Mesenteric fat pad (tissue), 1 donor: ENCODE results near the gene RBM23. TPM values are rescaled to one million over a fixed set of nuclear protein-coding genes. Genes with fewer than 3 reads are reported as not detected.
"Not testable (repeated sequence)": the region's sequence is repeated elsewhere in the genome, so short reads cannot be mapped to it uniquely, and the experiment has no call there.

Experiments
- DNase-seq: peaks from one replicate; pipeline ENCODE4 v3.0.0-alpha.2; 2020; ENCODE audit warnings: low spot score
- total RNA-seq: library from RNA; stranded (reverse); fragmentation: NEBNext Ultra II Directional; extraction: Animal tissue kit (Norgen Biotek cat#: 25700); gene quantifications from one replicate; pipeline ENCODE4 v1.2.1, GENCODE V29; 2021
- donor health status: DM: yes; HTN: yes; CAD: no.

Gene RBM23
- total RNA-seq, 1 donor from 2014 or later: 53.8 TPM

DNA sequence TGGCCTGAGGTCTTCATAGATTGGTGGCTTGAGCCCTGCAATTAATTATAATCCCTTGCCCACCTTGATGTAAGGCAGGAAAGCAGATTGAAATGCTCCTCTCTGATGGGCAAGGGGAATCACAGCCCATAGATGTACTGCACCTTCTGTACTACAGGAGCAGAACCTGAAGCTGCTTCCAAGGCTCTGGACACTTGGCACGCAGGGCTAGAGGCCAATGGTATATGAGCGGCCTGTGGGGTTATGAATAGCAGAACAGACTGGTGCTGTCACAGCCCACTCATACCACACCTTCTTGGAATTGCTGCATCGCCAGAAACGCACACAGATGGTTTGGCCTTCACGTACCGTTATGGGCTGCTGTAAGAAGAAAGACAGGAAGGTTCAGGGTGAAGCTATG is 1.7 kb upstream of the RBM23 start:
- no peak for DNase-seq

DNA sequence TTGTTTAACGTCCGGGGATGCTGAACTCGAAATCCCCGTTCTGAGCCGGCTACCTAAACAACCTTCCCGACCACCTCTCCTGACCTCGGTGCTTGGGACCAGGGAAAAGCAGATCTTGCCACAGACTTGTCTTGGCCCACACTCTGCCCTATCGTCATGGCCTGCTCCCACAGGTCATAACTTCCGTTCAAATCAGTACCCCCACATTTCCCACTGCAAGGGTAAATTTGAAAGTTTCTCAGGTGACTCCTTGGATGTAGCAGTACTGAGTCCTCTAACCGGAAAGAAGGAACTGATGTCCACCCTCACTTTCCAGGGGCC is 612 bp upstream of the RBM23 start:
- no peak for DNase-seq

DNA sequence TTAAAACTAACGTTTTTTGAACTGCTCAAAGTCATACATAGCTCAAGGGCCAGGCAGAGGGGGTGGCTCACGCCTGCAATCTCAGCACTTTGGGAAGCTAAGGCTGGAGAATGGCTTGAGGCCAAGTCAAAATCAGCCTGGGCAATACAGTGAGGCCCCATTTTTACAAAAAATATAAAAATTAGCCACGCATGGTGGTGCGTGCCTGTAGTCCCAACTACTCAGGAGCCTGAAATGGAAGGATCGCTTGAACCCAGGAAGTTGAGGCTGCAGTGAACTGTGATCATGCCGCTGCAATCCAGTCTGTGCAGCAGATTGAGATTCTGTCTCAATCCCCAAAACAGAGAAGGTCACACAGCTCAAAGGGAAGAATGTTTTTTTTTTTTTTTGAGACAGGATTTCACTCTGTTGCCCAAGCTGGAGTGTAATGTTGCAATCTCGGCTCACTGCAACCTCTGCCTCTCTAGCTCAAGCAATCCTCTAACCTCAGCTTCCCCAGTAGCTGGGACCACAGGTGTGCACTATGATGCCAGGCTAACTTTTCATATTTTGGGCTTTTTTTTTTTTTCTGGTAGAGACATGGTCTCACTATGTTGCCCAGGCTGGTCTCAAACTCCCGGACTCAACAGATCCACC is 2.9 kb downstream of the RBM23 start:
- no peak for DNase-seq

DNA sequence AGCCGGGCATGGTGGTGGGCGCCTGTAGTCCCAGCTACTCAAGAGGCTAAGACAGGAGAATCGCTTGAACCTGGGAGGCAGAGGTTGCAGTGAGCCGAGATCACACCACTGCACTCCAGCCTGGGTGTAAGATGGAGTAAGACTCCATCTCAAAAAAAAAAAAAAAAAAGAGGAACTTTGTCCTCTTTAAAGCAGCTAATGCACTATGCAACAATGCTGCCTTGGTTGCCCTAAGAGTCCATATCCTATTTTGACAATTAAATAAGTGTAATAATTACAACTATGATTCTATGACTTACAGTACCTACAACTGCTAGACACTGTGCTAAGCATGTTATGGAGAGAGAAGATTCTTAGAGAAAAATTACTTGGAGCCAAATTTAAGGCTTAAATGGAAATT is 4.1 kb downstream of the RBM23 start:
- DNase-seq: not testable (repeated sequence)

DNA sequence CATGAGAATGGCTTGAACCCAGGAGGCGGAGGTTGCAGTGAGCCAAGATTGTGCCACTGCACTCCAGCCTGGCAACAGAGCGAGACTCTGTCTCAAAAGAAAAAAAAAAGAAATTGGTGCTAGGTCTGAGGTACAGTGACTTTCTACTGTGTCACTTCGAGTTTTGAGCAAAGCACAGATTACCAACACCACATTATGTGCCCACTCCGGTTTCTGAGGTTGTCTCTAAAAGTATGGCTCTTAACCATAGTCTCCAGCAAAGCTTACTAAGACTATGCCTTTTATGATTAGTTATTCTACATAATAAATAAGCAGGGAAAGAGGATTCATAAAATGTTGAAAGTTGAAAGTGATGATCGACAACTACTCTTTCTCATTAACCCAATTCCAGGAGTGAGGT is 8.0 kb downstream of the RBM23 start:
- no peak for DNase-seq

DNA sequence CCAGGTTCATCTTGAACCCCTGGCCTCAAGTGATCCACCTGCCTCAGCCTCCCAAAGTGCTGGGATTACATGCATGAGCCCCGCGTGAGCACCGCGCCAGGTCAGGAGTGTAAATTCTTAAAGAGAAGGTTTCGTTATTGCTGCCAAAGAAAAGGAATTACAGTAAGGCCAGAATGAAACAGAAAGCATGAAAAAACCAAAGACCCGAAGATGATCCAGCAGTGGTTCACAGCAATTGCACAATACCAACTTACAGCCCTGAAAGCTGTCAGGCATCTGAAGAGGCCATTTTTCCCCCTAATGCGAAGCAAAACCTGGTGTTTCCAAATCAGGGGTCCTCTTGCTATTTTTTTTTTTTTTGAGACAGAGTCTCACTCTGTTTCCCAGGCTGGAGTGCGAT is 10.3 kb downstream of the RBM23 start:
- no peak for DNase-seq

DNA sequence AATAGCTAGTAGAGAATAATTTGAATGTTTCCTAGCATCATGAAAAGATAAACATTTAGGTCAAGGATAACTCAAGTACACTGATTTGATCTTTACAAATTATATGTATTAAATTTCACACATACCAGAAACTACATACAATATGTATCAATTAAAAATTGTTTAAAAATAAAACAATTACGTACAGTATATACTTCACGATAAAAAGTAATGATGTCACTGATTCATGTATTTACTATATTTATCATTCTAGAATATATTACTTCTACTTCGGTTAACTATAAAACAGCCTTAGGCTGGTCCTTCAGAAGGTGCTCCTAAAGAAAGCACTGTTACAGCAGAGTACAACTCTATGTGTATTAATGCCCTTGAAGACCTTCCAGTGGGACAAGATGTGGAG is 11.5 kb downstream of the RBM23 start:
- no peak for DNase-seq

DNA sequence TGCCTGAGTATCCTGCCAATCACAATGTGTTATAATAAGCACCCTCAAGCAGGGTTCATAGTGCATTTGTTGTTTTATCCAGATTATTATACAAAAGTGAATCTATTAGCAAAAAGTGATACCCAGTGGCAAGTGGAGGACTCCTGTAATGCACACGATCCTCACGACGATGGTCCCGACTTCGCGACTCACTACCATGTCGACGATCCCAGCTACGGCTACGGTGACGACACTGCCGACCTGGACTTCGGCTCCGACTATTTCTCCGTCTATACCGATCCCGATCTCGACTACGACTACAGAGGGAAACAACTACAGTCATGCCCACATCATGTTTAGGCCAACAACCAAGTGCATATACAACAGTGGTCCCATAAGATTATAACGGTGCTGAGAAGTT is 12.9 kb downstream of the RBM23 start:
- no peak for DNase-seq

DNA sequence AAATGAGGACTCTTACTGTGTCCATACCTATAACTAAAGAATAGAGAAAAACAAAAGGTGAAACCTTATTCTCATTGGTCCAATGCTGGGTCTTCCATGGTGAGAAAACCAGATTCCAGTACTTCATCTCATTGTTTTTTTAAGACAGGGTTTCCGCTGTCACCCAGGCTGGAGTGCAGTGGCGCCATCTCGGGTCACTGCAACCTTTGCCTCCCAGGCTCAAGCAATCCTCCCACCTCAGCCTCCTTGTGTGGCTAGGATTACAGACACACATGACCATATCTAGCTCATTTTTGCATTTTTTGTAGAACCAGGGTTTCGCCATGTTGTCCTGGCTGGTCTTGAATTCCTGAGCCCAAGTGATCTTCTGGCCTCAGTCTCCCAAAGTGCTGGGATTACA is 13.3 kb downstream of the RBM23 start:
- DNase-seq: no peak

DNA sequence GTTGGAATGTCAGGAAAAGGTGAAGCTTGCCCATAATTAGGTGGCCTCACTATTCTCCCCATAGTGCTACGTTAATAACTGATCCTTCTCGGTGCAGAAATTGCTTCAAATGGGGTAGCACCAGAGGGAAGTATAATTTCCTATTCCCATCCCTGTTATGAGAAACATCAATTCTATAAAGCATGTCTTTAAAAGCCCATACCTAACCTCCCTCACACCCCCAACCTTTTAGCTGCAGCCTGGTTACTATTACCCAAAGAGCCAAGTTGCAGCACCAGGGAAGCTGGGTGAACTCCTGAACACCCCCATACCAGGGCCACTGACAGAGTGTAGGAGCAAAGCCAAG is 15.2 kb downstream of the RBM23 start:
- DNase-seq: no peak

DNA sequence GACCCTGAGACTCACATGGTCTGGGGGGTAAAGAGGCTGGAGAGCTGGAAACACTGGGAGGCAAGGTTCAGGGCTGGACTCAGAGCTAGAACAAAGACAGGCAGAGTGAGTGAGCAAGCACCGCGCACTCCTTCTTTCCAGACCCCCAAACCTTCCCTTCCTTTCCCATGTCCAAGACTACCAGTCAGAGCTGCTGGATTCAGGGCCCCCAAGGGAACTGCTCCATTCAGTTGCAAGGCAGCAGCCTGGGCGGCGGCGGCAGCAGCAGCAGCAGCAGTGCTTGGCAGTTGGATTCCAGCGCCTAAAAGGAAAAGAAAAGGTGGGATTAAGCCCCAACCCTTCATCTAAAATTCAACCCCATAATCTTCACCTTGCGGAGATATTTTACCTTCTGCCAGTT is 17.1 kb downstream of the RBM23 start:
- no peak for DNase-seq

DNA sequence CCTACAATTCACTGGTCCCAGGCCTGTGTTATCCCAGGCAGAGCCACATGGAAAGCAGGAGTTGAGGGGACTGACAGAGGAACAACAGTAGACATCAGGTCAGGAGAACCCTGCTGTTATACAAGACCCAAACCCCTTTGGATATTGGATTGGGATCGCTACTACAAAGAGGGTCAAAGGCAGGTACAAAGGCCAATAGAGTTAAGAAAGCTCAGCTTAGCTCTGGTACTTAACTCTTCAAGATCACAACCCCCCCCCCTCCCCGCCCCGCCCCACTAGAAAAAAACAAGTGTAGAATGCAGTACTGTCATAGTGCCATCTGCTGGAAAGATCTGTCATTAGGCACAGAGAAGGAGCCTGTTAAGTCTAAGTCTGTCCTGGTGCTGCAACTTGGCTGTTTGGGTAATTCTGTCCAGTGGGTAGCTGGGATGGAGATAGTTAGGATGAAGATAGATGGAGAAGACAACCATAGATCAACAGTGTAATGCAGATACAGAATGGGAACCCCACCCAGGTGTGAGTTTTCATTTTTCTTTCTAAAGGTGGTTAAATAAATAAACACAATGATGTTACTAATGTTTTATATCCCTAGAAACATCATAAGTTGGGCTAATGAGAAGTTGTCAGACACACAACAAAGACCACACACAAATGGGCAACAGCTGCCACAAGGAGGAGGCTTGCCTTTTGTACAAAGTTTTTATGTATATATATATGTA is 18.7 kb downstream of the RBM23 start:
- no peak for DNase-seq

DNA sequence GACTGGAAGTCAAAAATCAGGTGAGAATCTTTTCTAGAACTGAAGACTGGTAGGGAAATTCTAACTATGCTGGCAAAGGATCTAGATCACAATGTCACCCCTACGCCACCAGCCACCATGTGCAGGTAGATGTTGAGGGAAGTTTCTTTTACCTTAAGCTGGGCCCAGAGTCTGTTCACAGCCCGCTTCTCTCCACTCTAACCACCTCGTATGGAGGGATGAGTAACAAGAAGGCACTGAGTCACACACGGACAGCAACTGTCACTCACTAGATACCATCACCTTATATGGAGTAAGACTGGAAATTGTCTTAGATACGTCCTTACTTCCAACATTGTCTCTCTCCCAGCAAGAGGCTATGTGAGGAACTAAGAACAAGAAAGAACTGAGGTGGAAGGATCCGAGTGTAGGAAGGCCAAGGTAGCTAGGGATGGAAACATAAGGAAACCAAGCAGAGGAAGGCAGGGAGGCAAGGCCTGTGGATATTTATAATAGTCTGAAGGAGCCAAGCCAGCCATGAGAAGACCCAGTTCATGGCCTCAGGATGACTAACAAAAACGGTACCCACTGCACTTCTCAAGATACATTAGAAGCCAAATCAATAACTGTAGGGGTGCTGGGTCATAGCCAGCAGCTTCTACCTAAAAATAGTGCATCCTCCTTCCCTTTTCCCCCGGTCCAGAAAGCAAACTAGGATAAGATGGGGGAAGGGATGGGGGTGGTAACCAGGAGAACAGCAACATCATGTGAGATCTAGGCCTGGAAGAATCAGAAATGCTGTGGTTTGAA is 20.5 kb downstream of the RBM23 start:
- DNase-seq: no peak

DNA sequence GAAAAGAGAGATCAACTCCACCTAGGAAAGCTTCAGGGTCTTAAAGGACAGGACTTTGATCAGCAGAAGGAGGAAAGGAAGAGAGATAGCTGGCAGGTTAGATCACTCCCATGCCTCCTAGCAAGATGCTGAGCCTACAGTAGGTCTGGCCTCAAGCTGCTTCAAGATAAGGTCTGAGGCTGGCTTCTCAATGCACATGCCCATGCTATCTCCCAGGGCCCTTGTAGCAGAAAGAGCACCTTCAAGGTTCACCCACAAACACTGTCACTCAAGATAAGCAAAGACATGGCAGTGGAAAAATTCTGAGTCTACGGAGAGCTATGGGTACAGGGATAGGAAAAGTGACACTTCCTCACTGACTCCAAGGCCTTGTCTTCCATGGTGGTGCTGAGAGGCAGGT is 21.6 kb downstream of the RBM23 start:
- DNase-seq: no peak

DNA sequence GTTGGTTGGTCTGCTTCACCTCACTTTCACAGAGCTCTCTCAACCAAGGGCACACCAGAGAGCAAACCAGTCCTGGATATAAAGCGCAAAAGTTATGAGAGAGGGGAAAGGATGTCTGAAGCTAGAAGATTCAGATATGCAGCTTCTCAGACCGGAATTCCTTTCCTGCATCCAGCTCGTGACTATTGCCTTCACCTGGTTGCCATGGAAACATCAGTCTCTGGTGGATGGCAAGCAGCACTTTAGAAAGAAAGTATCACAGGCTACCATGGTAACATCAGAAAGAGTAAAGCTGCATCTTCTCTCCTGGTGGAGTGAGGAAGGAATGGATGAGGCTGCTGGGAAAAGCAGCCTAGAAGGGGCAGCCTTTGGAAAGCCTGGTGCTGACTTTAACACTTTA is 22.2 kb downstream of the RBM23 start:
- no peak for DNase-seq

DNA sequence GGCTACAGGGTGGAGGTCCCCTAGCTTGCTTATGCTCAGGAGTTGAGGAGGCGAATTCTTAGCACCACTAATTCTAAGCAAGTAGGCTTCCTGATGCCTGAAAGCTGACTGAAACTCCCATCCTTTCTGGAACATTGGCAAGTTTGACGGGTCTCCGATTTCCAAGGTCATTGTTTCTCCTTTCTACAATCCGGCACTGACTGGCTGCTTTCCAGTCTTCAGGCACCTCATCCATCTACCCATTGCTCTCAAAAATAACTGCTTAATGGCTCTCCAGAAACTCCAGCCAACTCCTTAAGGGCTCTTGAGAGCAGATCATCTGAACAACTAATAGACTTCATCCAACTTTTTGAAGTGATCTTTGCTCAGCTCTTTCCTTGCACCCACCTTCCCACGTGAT is 22.6 kb downstream of the RBM23 start:
- DNase-seq: no peak

DNA sequence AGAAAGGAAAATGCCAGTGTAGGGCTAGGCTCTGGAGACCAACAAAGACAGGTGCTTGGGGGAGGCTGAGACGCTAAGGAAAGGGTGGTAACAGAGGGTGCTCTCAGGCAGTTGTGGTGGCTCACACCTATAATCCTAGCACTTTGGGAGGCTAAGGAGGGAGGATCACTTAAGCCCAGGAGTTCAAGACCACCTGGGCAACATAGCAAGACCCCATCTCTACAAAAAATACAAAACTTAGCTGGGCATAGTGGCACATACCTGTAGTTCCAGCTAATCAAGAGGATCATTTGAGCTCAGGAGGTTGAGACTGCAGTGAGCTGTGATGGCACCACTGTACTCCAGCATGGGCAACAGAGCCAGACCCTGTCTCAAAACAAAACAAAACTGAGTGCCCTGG is 23.5 kb downstream of the RBM23 start:
- DNase-seq: no peak

DNA sequence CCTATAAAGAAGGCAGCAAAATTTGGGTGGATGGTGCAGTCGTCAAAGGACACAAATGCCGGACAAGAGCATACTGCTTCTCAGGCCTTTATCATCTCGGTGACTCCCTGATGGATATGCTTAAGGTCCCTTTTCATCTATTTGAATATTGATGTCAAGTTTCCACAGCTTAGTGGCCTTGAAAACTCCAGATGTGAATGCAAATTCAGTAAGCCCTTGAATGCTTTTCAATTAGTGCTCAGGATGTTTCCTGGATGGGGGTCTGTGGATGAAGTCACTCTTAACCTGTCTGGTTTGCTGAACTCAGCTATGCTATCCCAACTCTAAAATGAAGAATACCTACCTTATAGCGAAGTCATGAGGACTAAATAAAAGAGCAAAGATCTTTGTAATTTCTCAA is 25.2 kb downstream of the RBM23 start:
- DNase-seq: no peak

DNA sequence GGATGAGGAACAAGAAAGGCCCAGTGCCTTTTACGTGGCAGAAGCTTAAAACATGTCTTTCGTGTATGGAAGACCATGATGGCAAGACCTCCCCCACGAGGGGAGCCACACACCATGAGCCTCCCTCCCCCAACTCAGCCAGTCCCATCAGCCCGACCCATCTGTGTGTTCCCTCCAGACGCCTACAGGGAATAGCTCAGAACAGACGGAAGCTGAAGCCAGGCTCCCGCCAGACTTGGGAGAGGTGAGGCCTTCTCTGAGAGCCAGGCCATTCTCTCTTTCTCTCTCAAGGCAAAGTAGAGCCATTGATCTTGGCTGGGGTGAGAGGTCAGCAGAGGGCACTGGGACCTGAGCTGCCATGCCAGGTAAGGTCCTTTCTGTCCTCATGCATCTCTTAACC is 26.5 kb downstream of the RBM23 start:
- DNase-seq: no peak

DNA sequence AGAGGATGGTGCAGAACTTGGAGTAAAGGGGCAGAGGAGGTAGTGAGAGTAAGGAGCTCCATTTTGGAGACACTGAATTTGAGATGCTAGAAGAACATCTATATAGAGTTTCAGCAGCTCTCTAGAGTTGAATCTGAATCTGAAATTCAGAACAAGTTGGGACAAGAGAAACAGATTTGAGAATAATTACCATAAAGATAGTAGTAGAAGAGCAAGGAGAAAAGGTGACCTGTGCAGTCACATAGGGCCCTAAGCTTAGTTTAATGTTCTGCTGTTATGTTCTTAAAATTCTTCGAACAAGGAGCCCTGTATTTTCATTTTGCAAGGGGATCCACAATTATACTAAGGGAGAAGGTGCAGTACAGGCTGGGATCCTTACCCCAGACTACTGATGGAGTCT is 28.5 kb downstream of the RBM23 start:
- DNase-seq: no peak

DNA sequence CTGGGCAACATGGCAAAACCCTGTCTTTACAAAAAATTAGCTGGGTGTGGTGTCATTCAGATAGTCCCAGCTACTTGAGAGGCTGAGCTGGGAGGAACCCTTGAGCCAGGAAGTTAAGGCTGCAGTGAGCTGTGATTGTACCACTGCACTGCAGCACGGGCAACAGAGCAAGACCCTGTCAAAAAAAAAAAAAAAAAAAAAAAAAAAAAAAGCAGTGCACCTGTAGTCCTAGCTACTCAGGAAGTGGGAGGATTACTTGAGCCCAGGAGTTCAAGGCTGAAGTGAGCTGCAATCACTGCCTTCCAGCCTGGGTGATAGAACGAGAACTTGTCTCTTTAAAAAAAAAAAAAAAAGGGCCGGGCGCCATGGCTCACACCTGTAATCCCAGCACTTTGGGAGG is 30.3 kb downstream of the RBM23 start:
- DNase-seq: no peak

DNA sequence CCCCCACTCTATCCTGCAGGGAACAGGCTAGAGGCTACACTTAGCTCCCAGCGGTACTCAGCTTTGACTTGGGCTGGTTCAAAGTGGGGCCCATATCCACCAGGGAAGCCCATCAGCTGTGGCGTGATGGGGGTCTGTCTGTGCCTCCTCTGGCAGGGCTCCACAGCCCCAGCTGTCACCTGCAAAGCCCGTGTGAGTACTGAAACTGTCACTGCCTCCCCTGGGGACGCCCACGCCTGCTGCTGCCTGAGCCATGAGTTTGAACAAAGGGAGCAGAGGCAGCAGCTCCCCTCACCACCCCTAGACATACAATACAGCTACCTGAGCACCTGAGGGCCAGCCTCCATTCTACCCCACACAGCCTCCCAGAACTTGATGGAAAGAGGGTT is 31.0 kb downstream of the RBM23 start:
- no peak for DNase-seq
